ENCODE measurements around the gene STX7. TPM values are rescaled to one million over a fixed set of nuclear protein-coding genes. Genes with fewer than 3 reads are reported as not detected.

Gene STX7
- total and polyA plus RNA-seq, 8 donors: 46.1 to 69.7 (median 58.7) TPM

GRCh38 chr6:132459605-132459952 is 53.3 kb downstream of the STX7 start:
- DNase-seq (no peak), ATAC-seq (no peak)
- Histone ChIP-seq H3K4me3 (no peak overlapping the region), H3K27ac (no peak overlapping the region), H3K9me3 (no peaks in the 10 kb centered on the region), H3K27me3 (no peaks in the 10 kb centered on the region), H3K36me3 (peaks cover 0 to 94% of the 10 kb centered on the region in 2 donors), H3K4me1 (no peaks in the 10 kb centered on the region)
- TF ChIP-seq CTCF (IDR thresholded peaks at IDR 0.05): no peak
- intact Hi-C loops (cut with DNase I): no loop called here

- Histone ChIP-seq H3K27ac (no peak overlapping the region), H3K9me3 (no peaks in the 10 kb centered on the region), H3K27me3 (no peaks in the 10 kb centered on the region), H3K4me1 (no peaks in the 10 kb centered on the region), H3K36me3 (peaks cover 0 to 92% of the 10 kb centered on the region in 2 donors), H3K4me3 (no peak overlapping the region)
- DNase-seq (no peak), ATAC-seq (no peak)
- intact Hi-C loops (cut with DNase I): no loop called here
- TF ChIP-seq CTCF (IDR thresholded peaks at IDR 0.05): no peak
Observed at GRCh38 chr6:132458887-132459604, 53.9 kb downstream of the STX7 start.

GRCh38 chr6:132456700-132457143 is 56.2 kb downstream of the STX7 start:
- no peaks in the 10 kb centered on the region for H3K9me3 ChIP-seq
- H3K4me1 ChIP-seq: no peaks in the 10 kb centered on the region
- H3K4me3 ChIP-seq: no peak overlapping the region
- peak; percentile 53 for ATAC-seq
- DNase-seq: peak; percentile 31 to 71 (median 46)
- H3K36me3 ChIP-seq: peaks cover 0 to 71% of the 10 kb centered on the region in 2 donors
- intact Hi-C loops (cut with DNase I): no loop called here
- peak overlapping the region in 1 of 2 donors; percentile 63 for H3K27ac ChIP-seq
- H3K27me3 ChIP-seq: no peaks in the 10 kb centered on the region
- TF ChIP-seq CTCF (IDR thresholded peaks at IDR 0.05): no peak

GRCh38 chr6:132446855-132447241 is 66.1 kb downstream of the STX7 start:
- Histone ChIP-seq H3K27me3 (no peaks in the 10 kb centered on the region), H3K9me3 (peaks cover 0 to 15% of the 10 kb centered on the region in 2 donors), H3K27ac (no peak overlapping the region), H3K4me3 (no peak overlapping the region), H3K4me1 (no peaks in the 10 kb centered on the region), H3K36me3 (peaks cover 0 to 30% of the 10 kb centered on the region in 2 donors)
- intact Hi-C loops (cut with DNase I): no loop called here
- no peak for DNase-seq
- TF ChIP-seq CTCF (IDR thresholded peaks at IDR 0.05): no peak
- no peak for ATAC-seq

- TF ChIP-seq CTCF (IDR thresholded peaks at IDR 0.05): no peak
- Histone ChIP-seq H3K9me3 (peaks cover 0 to 20% of the 10 kb centered on the region in 2 donors), H3K4me1 (no peaks in the 10 kb centered on the region), H3K27ac (no peak overlapping the region), H3K27me3 (no peaks in the 10 kb centered on the region), H3K36me3 (peaks cover 0 to 30% of the 10 kb centered on the region in 2 donors), H3K4me3 (no peak overlapping the region)
- ATAC-seq: no peak
- intact Hi-C loops (cut with DNase I): no loop called here
- no peak for DNase-seq
Observed at GRCh38 chr6:132446141-132446854, 66.6 kb downstream of the STX7 start.

Data from left lung (tissue), 10 donors.